Mucosa of descending colon (tissue), 3 donors: ENCODE measurements around the gene CCDC3. TPM values are rescaled to one million over a fixed set of nuclear protein-coding genes. Genes with fewer than 3 reads are reported as not detected.
"Not testable (repeated sequence)": the region's sequence is repeated elsewhere in the genome, so short reads cannot be mapped to it uniquely, and the experiment has no call there.

Source experiments
- ATAC-seq: fragments of 200-7000 bp; cut with Tn5 transposase; one replicate; pipeline ENCODE4 v1.9.1; 2020; ENCODE audit warnings: mild to moderate bottlenecking, moderate library complexity
- DNase-seq, 3 donors: peaks; one replicate each; pipeline ENCODE4 v3.0.0-alpha.2; 2020
- H3K36me3 ChIP-seq: fragments of 200-600 bp; one replicate; pipeline ENCODE4 v1.8.0; 2021; ENCODE audit warnings: low read depth, mild to moderate bottlenecking
- H3K4me1 ChIP-seq: fragments of 200-600 bp; one replicate; pipeline ENCODE4 v1.8.0; 2021; ENCODE audit warnings: low read depth, mild to moderate bottlenecking
- H3K4me3 ChIP-seq: fragments of 200-600 bp; one replicate; pipeline ENCODE4 v1.8.0; 2021; ENCODE audit warnings: mild to moderate bottlenecking
- H3K9me3 ChIP-seq: fragments of 200-600 bp; one replicate; pipeline ENCODE4 v1.8.0; 2021; ENCODE audit warnings: mild to moderate bottlenecking
- intact Hi-C, 2 donors: fragments of 100-400 bp; cut with DNase I in 1 of 2; cut with micrococcal nuclease in 1 of 2; formaldehyde crosslinking; loops; one replicate each; pipeline versions ENCODE4 v1.11.0 to v1.11.1; 2022; cut with DNase I, micrococcal nuclease
- total RNA-seq, 3 donors: library from RNA; stranded (reverse); fragmentation: NEBNext Ultra II Directional in 2 of 3; extraction: Animal tissue kit (Norgen Biotek cat#: 25700) in 2 of 3; gene quantifications; one replicate each; pipeline versions ENCODE4 v1.2.1 to v1.2.4, GENCODE V29; 2021 to 2023
- TF ChIP-seq, protein P1 (sequence below): fragments of 200-600 bp; IDR thresholded peaks from one replicate; pipeline ENCODE4 v1.8.0; 2022; ENCODE audit warnings: antibody characterized with exemption, mild to moderate bottlenecking
- donor health status: DM: no; HTN: no; CAD: no; lungs with moderate emphysema.
- donor health status: DM: no; HTN: no; CAD: no.
- donor health status: DM: no; HTN: yes; CAD: no.

CCDC3 gene
- total RNA-seq, 3 donors from 2014 or later = 0.84 to 3.3 (median 2.3) TPM

DNA sequence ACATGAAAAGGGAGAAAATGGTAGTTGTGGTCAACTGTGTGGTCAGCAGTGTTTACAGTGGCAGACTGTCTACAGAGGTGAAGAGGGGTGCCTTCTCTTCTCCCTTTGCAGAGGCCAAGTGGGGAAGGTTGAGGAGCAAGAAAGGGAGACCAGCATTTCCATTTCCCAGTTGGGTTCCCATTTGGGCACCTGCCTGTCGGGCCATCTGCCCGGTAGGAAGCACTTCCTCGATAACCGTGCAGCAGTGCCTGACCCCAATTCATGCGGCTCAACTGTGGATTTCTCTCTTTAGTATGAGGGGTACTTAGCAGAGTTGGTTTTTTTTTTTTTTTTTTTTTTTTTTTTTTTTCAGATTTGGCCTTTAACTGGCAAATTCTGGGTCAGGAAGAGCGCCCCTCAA lies 127.0 kb downstream of the CCDC3 start:
- Histone ChIP-seq H3K4me3 (no peak overlapping the region), H3K36me3 (no peaks in the 10 kb centered on the region), H3K9me3 (no peaks in the 10 kb centered on the region), H3K4me1 (no peaks in the 10 kb centered on the region)
- no peak for ATAC-seq
- intact Hi-C loops = no loop called here
- TF ChIP-seq, protein P1, sequence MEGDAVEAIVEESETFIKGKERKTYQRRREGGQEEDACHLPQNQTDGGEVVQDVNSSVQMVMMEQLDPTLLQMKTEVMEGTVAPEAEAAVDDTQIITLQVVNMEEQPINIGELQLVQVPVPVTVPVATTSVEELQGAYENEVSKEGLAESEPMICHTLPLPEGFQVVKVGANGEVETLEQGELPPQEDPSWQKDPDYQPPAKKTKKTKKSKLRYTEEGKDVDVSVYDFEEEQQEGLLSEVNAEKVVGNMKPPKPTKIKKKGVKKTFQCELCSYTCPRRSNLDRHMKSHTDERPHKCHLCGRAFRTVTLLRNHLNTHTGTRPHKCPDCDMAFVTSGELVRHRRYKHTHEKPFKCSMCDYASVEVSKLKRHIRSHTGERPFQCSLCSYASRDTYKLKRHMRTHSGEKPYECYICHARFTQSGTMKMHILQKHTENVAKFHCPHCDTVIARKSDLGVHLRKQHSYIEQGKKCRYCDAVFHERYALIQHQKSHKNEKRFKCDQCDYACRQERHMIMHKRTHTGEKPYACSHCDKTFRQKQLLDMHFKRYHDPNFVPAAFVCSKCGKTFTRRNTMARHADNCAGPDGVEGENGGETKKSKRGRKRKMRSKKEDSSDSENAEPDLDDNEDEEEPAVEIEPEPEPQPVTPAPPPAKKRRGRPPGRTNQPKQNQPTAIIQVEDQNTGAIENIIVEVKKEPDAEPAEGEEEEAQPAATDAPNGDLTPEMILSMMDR = no peak
- no peak for DNase-seq

DNA sequence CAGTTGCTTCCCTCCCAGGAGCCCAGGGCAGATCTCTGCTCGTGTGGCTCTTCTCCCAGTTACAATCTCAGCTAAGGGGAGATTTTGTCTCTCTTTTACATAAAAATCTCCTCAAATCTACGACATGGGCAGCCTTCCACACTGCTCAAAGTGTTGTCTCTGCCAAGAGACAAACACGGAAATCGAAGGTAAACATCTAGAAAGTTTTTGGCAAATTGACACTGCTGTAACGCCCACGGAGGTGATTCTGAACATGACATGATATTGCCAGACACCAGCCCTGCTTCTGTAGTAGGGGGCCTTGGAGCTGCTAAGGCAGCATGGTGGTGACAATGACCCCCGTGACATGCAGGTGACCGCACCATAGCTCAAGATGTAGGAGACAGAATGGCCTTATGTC lies 128.3 kb downstream of the CCDC3 start:
- no peak for ATAC-seq
- DNase-seq = no peak
- H3K4me1 ChIP-seq = no peaks in the 10 kb centered on the region
- intact Hi-C loops = no loop called here
- TF ChIP-seq, protein P1 = no peak
- no peaks in the 10 kb centered on the region for H3K9me3 ChIP-seq
- H3K36me3 ChIP-seq = no peaks in the 10 kb centered on the region
- H3K4me3 ChIP-seq = no peak overlapping the region

DNA sequence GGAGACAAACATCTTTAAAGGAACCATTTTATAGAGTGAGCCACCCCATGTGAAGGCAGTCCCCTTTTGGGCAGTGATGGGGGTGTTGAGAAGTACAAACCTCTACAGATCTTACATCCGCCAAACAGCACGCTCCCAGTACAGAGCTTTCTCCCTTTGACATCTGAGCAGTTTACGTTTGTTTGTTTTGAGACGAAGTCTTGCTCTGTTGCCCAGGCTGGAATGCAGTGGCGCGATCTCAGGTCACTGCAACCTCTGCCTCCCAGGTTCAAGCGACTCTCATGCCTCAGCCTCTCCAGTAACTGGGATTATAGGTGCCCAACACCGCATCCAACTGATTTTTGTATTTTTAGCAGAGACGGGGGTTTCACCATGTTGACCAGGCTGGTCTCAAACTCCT lies 128.9 kb downstream of the CCDC3 start:
- intact Hi-C loops = no loop called here
- H3K4me1 ChIP-seq = no peaks in the 10 kb centered on the region
- H3K9me3 ChIP-seq = no peaks in the 10 kb centered on the region
- TF ChIP-seq, protein P1 = no peak
- ATAC-seq (no peak), DNase-seq (no peak)
- no peak overlapping the region for H3K4me3 ChIP-seq
- H3K36me3 ChIP-seq = no peaks in the 10 kb centered on the region

DNA sequence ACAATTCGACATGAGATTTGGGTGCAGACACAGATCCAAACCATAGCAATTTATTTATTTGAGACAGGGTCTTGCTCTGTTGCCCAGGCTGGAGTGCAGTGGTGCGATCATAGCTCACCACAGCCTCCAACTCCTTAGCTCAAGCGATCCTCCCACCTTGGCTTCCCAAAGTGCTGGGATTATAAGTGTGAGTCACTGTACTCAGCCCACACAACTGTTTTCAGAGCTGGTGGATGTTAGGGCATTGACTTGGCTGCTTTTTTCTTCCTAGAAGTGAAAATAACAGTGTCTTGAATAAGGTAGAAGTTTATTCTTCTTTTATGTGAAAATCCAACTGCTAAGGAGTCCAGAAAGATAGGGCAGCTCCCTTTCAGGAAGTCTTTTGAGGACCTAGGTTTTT lies 132.1 kb downstream of the CCDC3 start:
- H3K4me1 ChIP-seq = no peaks in the 10 kb centered on the region
- ATAC-seq = no peak
- H3K9me3 ChIP-seq = no peaks in the 10 kb centered on the region
- TF ChIP-seq, protein P1 = no peak
- intact Hi-C loops = no loop called here
- DNase-seq = no peak
- no peaks in the 10 kb centered on the region for H3K36me3 ChIP-seq
- H3K4me3 ChIP-seq = no peak overlapping the region

DNA sequence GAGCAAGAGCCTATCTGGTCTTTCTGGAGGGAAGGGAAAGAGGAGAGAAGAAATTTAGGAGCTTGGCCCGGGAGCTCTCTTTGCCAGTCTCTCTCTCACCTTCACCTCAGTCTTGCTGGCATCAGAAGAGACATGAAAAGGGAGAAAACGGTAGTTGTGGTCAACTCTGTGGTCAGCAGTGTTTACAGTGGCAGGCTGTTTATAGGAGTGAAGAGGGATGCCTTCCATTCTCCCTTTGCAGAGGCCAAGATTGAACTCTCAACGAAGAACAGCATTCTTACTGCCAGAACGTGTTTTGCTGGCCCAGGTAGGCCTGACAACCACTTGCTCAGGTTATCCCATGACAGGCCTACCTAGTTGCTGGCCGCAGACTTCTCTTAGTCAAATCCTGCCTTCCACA lies 133.3 kb downstream of the CCDC3 start:
- Histone ChIP-seq H3K4me1 (no peaks in the 10 kb centered on the region), H3K4me3 (no peak overlapping the region), H3K36me3 (no peaks in the 10 kb centered on the region), H3K9me3 (no peaks in the 10 kb centered on the region)
- DNase-seq (no peak), ATAC-seq (no peak)
- intact Hi-C loops = no loop called here
- TF ChIP-seq, protein P1 = no peak

DNA sequence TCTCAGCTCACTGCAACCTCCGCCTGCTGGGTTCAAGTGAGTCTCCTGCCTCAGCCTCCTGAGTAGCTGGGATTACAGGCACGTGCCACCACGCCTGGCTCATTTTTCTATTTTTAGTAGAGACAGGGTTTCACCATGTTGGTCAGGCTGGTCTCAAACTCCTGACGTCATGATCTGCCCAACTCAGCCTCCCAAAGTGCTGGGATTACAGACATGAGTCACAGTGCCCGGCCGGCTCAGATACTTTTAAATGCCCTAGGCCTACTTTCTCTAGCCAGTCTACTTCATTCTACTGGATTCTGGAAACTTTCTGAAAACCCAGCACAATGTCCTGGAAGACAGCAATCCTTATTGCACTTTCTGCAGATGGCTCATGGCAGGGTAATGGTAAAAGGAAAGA lies 136.0 kb downstream of the CCDC3 start:
- H3K4me3 ChIP-seq, intact Hi-C loops, H3K4me1 ChIP-seq, H3K36me3 ChIP-seq, ATAC-seq, DNase-seq, H3K9me3 ChIP-seq: not testable (repeated sequence)
